K562 (cell line): ENCODE measurements around the gene FKBP1C. TPM values are rescaled to one million over a fixed set of nuclear protein-coding genes. Genes with fewer than 3 reads are reported as not detected.

Source experiments
- ATAC-seq: fragments of 200-7000 bp; cut with Tn5 transposase; 3 replicates; pipeline ENCODE4 v1.9.1; 2020; ENCODE audit warnings: moderate library complexity
- BruUV-seq: library from RNA; stranded (reverse); fragments of 400-500 nt; replicated peaks from 2 replicates; lab custom pipeline; 2021; lab: Mats Ljungman, UMichigan
- CTCF ChIA-PET: fragments of 300-600 bp; formaldehyde crosslinking; extraction: SDS; loops from one replicate; lab custom pipeline; 2021; ENCODE audit warnings: low intra/inter-chr PET ratio; lab: Yijun Ruan, JAX
- POLR2A ChIA-PET: fragments of 300-600, 350-650 bp; sonication (Branson Sonifier 250); formaldehyde crosslinking; extraction: SDS; loops from one replicate; lab custom pipeline; 2021; ENCODE audit warnings: antibody characterized with exemption, inconsistent platforms; lab: Yijun Ruan, JAX
- DNase-seq, 4 experiments: peaks; one replicate each; pipeline versions ENCODE4 v3.0.0 to v3.0.0-alpha.2; 2011 to 2018; ENCODE audit warnings: low spot score in 3 of 4, mixed read lengths in 3 of 4; ENCODE audit errors: extremely low read depth in 1 of 4
- FAIRE-seq: peaks from 2 replicates; lab custom pipeline; 2011; peaks lifted over from hg19 to GRCh38; lab: Jason Lieb, UNC
- H2AFZ ChIP-seq: 2 replicates; pipeline ENCODE4 v1.6.0; 2011; ENCODE audit warnings: low read depth, low read length, control low read depth, inconsistent platforms
- H3K27ac ChIP-seq: fragments of 200-600 bp; 3 replicates; pipeline ENCODE4 v1.8.0; 2011; ENCODE audit warnings: low read depth, mild to moderate bottlenecking, control low read depth, inconsistent platforms, low read length, moderate library complexity, mixed read lengths; ENCODE audit errors: extremely low read depth
- H3K27me3 ChIP-seq, 2 experiments: fragments of 300-600 bp in 1 of 2; 2 replicates in 1 of 2; 3 replicates in 1 of 2; pipeline versions ENCODE4 v1.6.0 to v1.8.0; 2011; ENCODE audit warnings: inconsistent platforms in 2 of 2, low read length in 2 of 2, mild to moderate bottlenecking in 1 of 2, mixed read lengths in 1 of 2, moderate library complexity in 1 of 2; ENCODE audit not compliant: control insufficient read depth in 2 of 2, insufficient read depth in 2 of 2
- H3K36me3 ChIP-seq: fragments of 300-600 bp; 3 replicates; pipeline ENCODE4 v1.8.0; 2011; ENCODE audit warnings: mild to moderate bottlenecking, low read length, inconsistent platforms; ENCODE audit not compliant: control insufficient read depth, insufficient read depth
- H3K4me1 ChIP-seq, 2 experiments: fragments of 200-600 bp in 1 of 2; replicated peaks in 1 of 2; 2 replicates in 1 of 2; 3 replicates in 1 of 2; pipeline versions ENCODE4 v1.5.1 to v1.8.0; 2011; ENCODE audit warnings: inconsistent platforms in 2 of 2, low read length in 2 of 2, mild to moderate bottlenecking in 1 of 2, mixed read lengths in 1 of 2, moderate library complexity in 1 of 2; ENCODE audit not compliant: control insufficient read depth in 2 of 2, insufficient read depth in 2 of 2
- H3K4me2 ChIP-seq: 2 replicates; pipeline ENCODE4 v1.6.1; 2011; ENCODE audit warnings: low read length, control low read depth, inconsistent platforms, mixed read lengths; ENCODE audit not compliant: insufficient read depth
- H3K4me3 ChIP-seq: fragments of 200-600 bp; sonication (generic), shearing (Covaris generic); 2 replicates; pipeline ENCODE4 v1.5.1; 2016; ENCODE audit warnings: control low read depth, inconsistent platforms
- H3K79me2 ChIP-seq: fragments of 200-600 bp; 3 replicates; pipeline ENCODE4 v1.8.0; 2011; ENCODE audit warnings: low read length, inconsistent platforms; ENCODE audit not compliant: control insufficient read depth, insufficient read depth
- H3K9ac ChIP-seq, 2 experiments: 2 replicates each; pipeline versions ENCODE4 v1.6.0 to v1.6.1; 2011; ENCODE audit warnings: low read depth in 2 of 2, low read length in 2 of 2, control low read depth in 1 of 2, inconsistent platforms in 1 of 2, mild to moderate bottlenecking in 1 of 2, mixed read lengths in 1 of 2; ENCODE audit not compliant: insufficient read depth in 1 of 2
- H3K9me1 ChIP-seq: one replicate; pipeline ENCODE4 v1.6.0; 2011; ENCODE audit warnings: inconsistent platforms, mild to moderate bottlenecking, low read length, moderate library complexity; ENCODE audit not compliant: control insufficient read depth, insufficient read depth
- H3K9me3 ChIP-seq: replicated peaks from 2 replicates; pipeline ENCODE4 v1.5.1; 2011; ENCODE audit warnings: low read depth, low read length, inconsistent platforms; ENCODE audit not compliant: control insufficient read depth, insufficient read depth
- H4K20me1 ChIP-seq: replicated peaks from 2 replicates; pipeline ENCODE4 v1.6.1; 2011; ENCODE audit warnings: low read length, inconsistent platforms, mixed read lengths; ENCODE audit not compliant: control insufficient read depth, insufficient read depth
- FOXA3 ChIP-seq, 2 experiments: fragments of 450-650 bp in 1 of 2; sonication (generic) in 1 of 2; formaldehyde crosslinking; IDR thresholded peaks in 1 of 2; conservative IDR thresholded peaks in 1 of 2; 2 replicates each; pipeline versions ENCODE4 v1.4.0 to v1.8.0; 2020 to 2022; ENCODE audit warnings: mild to moderate bottlenecking in 2 of 2, missing genetic modification reagents in 1 of 2
- ILK ChIP-seq: fragments of 450-650 bp; IDR thresholded peaks from 2 replicates; pipeline ENCODE4 v1.6.1; 2016; ENCODE audit warnings: missing genetic modification characterization, low read depth, mild to moderate bottlenecking, missing compliant biosample characterization, moderate library complexity, borderline replicate concordance
- MTF1 ChIP-seq: fragments of 250-450 bp; sonication (Bioruptor Pico); IDR thresholded peaks from 2 replicates; pipeline ENCODE4 v1.9.0; 2021; ENCODE audit warnings: moderate library complexity, mild to moderate bottlenecking, inconsistent platforms, borderline replicate concordance
- PML ChIP-seq: IDR thresholded peaks from 2 replicates; pipeline ENCODE4 v1.6.1; 2012; ENCODE audit warnings: low read length, inconsistent platforms
- SIN3A ChIP-seq, 2 experiments: fragments of 150-350 bp in 1 of 2; IDR thresholded peaks; 2 replicates each; pipeline ENCODE4 v1.6.1; 2011 to 2016; ENCODE audit warnings: borderline replicate concordance in 2 of 2, low read depth in 2 of 2, low read length in 2 of 2, mild to moderate bottlenecking in 2 of 2, moderate library complexity in 2 of 2; ENCODE audit not compliant: control insufficient read depth in 1 of 2
- XRCC3 ChIP-seq: fragments of 450-650 bp; IDR thresholded peaks from 2 replicates; pipeline ENCODE4 v1.6.1; 2017; ENCODE audit warnings: mild to moderate bottlenecking, moderate library complexity
- YBX1 ChIP-seq: fragments of 450-650 bp; IDR thresholded peaks from 2 replicates; pipeline ENCODE4 v1.7.1; 2016; ENCODE audit warnings: mild to moderate bottlenecking
- YY1 ChIP-seq, 3 experiments: IDR thresholded peaks; 2 replicates each; pipeline ENCODE4 v1.6.1; 2011; ENCODE audit warnings: low read length in 2 of 3, mild to moderate bottlenecking in 2 of 3, moderate library complexity in 2 of 3, borderline replicate concordance in 1 of 3, control low read depth in 1 of 3, low read depth in 1 of 3; ENCODE audit not compliant: insufficient read depth in 3 of 3, insufficient replicate concordance in 2 of 3, control insufficient read depth in 1 of 3, insufficient read length in 1 of 3; ENCODE audit errors: extremely low read depth in 1 of 3
- ZBTB1 ChIP-seq: sonication (generic); formaldehyde crosslinking; IDR thresholded peaks from 2 replicates; pipeline ENCODE4 v1.8.1; 2023; ENCODE audit warnings: missing genetic modification reagents, low read depth, mild to moderate bottlenecking, borderline replicate concordance
- WGBS: fragments of 100-300 bp; shearing (Covaris generic); methylation state at CpG from one replicate; pipeline ENCODE4 v1.1.6; 2016; ENCODE audit warnings: low coverage, mixed read lengths; ENCODE audit not compliant: insufficient coverage; ENCODE audit errors: missing lambda C conversion rate; 5-methylcytosine and 5-hydroxymethylcytosine counted together
- in situ Hi-C: fragments of 300-500 bp; cut with MboI; formaldehyde crosslinking; loops from 4 replicates; pipeline ENCODE4 v1.15.0; 2018; ENCODE audit warnings: inconsistent platforms, mixed read lengths
- intact Hi-C: fragments of 100-400 bp; cut with micrococcal nuclease; formaldehyde crosslinking; loops from 2 replicates; pipeline ENCODE4 v1.14.2; 2022
- polyA plus RNA-seq, 8 experiments: library from polyadenylated mRNA; depleted of rRNA in 4 of 8; stranded (reverse) in 5 of 8; unstranded in 3 of 8; fragments of >200 nt; fragmentation: Nextera tagmentation in 2 of 8; fragmentation: Illumina TruSeq in 1 of 8; extraction: Ambion mirVana in 2 of 8; extraction: Trizol in 1 of 8; gene quantifications; 2 replicates each; pipeline versions ENCODE4 v1.2.1 to v1.2.3, GENCODE V29; 2011 to 2014; ENCODE audit warnings: inconsistent platforms in 1 of 8, missing spikeins in 1 of 8
- total RNA-seq, 7 experiments: library from RNA; depleted of rRNA in 6 of 7; stranded (reverse); fragments of >200 nt in 6 of 7; fragmentation: Illumina TruSeq in 2 of 7; extraction: Trizol in 2 of 7; gene quantifications; 2 replicates each; pipeline versions ENCODE4 v1.2.1 to v1.2.3, GENCODE V29; 2011 to 2021; ENCODE audit warnings: low replicate concordance in 1 of 7

FKBP1C gene
- total and polyA plus RNA-seq, 9 of the 15 experiments (the other 6 are each of a cell fraction or from before 2014, with no cell fraction given), result 0.14 to 1.4 (median 0.28) TPM; not detected in 2

DNA sequence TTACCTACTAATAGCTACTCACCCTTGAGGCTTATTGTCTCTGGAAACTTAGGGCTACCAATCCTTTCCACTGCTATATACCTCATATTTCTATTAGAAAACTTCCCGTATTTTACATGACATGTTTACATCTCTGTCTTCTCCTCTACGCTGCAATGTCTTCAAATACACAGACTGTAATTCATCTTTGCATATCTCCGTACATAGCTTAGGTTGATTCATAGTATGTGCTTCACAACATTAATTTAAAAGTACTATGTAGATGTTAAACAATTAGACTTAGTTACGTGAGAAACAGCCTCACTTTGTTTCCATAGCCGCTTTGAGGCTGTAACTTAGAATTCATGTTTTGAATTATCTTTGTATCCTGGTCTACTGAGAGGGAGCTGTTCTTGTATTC, 35.1 kb upstream of the FKBP1C start:
- Histone ChIP-seq H3K9me3 (no peaks in the 10 kb centered on the region; the same call in 1 of the 2 replicates), H3K9me1 (no peaks in the 10 kb centered on the region), H2AFZ (no peak overlapping the region), H3K4me2 (no peak overlapping the region), H4K20me1 (no peaks in the 10 kb centered on the region), H3K4me1 (no peaks in the 10 kb centered on the region)
- BruUV-seq, result no TSS peak
- POLR2A ChIA-PET, result no interaction called here
- no peak for DNase-seq
- in situ Hi-C loops, result no loop called here
- TF ChIP-seq SIN3A (IDR thresholded peaks at IDR 0.05; ENCODE audit: borderline replicate concordance in 2 of 2, control insufficient read depth in 1 of 2, low read depth in 2 of 2, low read length in 2 of 2) (no peak), FOXA3 (CRISPR knock-in tag; conservative IDR thresholded peaks at IDR 0.05 in 1 of 2, IDR thresholded peaks at IDR 0.05 in 1 of 2) (no peak), ZBTB1 (CRISPR knock-in tag) (no peak), YBX1 (no peak), ILK (tag) (no peak), PML (no peak), XRCC3 (no peak), MTF1 (CRISPR knock-in tag) (no peak), YY1 (IDR thresholded peaks at IDR 0.05; ENCODE audit: borderline replicate concordance in 1 of 3, control insufficient read depth in 1 of 3, extremely low read depth in 1 of 3, insufficient read depth in 3 of 3, insufficient read length in 1 of 3, insufficient replicate concordance in 2 of 3, low read depth in 1 of 3, low read length in 2 of 3) (no peak)
- TF ChIP-seq, all 486 proteins: peak for 0
- Histone ChIP-seq H3K4me3 (no peak overlapping the region), H3K27ac (no peak overlapping the region), H3K79me2 (no peaks in the 10 kb centered on the region), H3K36me3 (no peaks in the 10 kb centered on the region), H3K27me3 (no peaks in the 10 kb centered on the region), H3K9ac (no peak overlapping the region)
- intact Hi-C loops, result no loop called here
- FAIRE-seq (no peak), ATAC-seq (no peak)
- 1% methylated on average over 5 of the region's 5 CpGs for WGBS
- CTCF ChIA-PET, result no interaction called here
